ENCODE data around the gene SUPT3H. TPM values are rescaled to one million over a fixed set of nuclear protein-coding genes. Genes with fewer than 3 reads are reported as not detected.

The SUPT3H gene
- total RNA-seq, 3 donors from 2014 or later, result 3.0 to 8.1 (median 3.5) TPM

- DNase-seq (no peak), ATAC-seq (no peak)
- Histone ChIP-seq H3K36me3 (ENCODE audit: low read depth) (no peaks in the 10 kb centered on the region), H3K4me3 (no peak overlapping the region), H3K4me1 (ENCODE audit: low read depth) (no peaks in the 10 kb centered on the region), H3K9me3 (peaks cover 13% of the 10 kb centered on the region)
- intact Hi-C loops (cut with DNase I, micrococcal nuclease), result no loop called here
- no peak for TF ChIP-seq CTCF (IDR thresholded peaks at IDR 0.05)
Measured at GRCh38 chr6:45206793-45207492, 170.8 kb downstream of the SUPT3H start.

GRCh38 chr6:45201484-45201883 is 176.2 kb downstream of the SUPT3H start:
- ATAC-seq (no peak), DNase-seq (no peak)
- Histone ChIP-seq H3K9me3 (no peaks in the 10 kb centered on the region), H3K4me3 (no peak overlapping the region), H3K4me1 (ENCODE audit: low read depth) (peaks cover 5% of the 10 kb centered on the region), H3K36me3 (ENCODE audit: low read depth) (no peaks in the 10 kb centered on the region)
- intact Hi-C loops (cut with DNase I, micrococcal nuclease), result no loop called here
- TF ChIP-seq CTCF (IDR thresholded peaks at IDR 0.05), result no peak

GRCh38 chr6:45200510-45200909 is 177.2 kb downstream of the SUPT3H start:
- H3K4me3 ChIP-seq, result no peak overlapping the region
- H3K4me1 ChIP-seq (ENCODE audit: low read depth), result peaks cover 5% of the 10 kb centered on the region
- TF ChIP-seq CTCF (IDR thresholded peaks at IDR 0.05), result no peak
- no peaks in the 10 kb centered on the region for H3K36me3 ChIP-seq (ENCODE audit: low read depth)
- ATAC-seq, result no peak
- no peaks in the 10 kb centered on the region for H3K9me3 ChIP-seq
- no peak for DNase-seq
- intact Hi-C loops (cut with DNase I, micrococcal nuclease), result no loop called here

- no peak for TF ChIP-seq CTCF (IDR thresholded peaks at IDR 0.05)
- DNase-seq (no peak), ATAC-seq (no peak)
- Histone ChIP-seq H3K4me3 (no peak overlapping the region), H3K36me3 (ENCODE audit: low read depth) (no peaks in the 10 kb centered on the region), H3K4me1 (ENCODE audit: low read depth) (peaks cover 5% of the 10 kb centered on the region), H3K9me3 (no peaks in the 10 kb centered on the region)
- intact Hi-C loops (cut with DNase I, micrococcal nuclease), result no loop called here
Measured at GRCh38 chr6:45199554-45199953, 178.2 kb downstream of the SUPT3H start.

- TF ChIP-seq CTCF (IDR thresholded peaks at IDR 0.05), result no peak
- Histone ChIP-seq H3K4me1 (ENCODE audit: low read depth) (peaks cover 5% of the 10 kb centered on the region), H3K36me3 (ENCODE audit: low read depth) (no peaks in the 10 kb centered on the region), H3K4me3 (no peak overlapping the region), H3K9me3 (no peaks in the 10 kb centered on the region)
- ATAC-seq (no peak), DNase-seq (no peak)
- intact Hi-C loops (cut with DNase I, micrococcal nuclease), result no loop called here
Measured at GRCh38 chr6:45196121-45196520, 181.6 kb downstream of the SUPT3H start.

- H3K4me3 ChIP-seq, result no peak overlapping the region
- DNase-seq (no peak), ATAC-seq (no peak)
- TF ChIP-seq CTCF (IDR thresholded peaks at IDR 0.05), result no peak
- H3K4me1 ChIP-seq (ENCODE audit: low read depth), result peaks cover 5% of the 10 kb centered on the region
- intact Hi-C loops (cut with DNase I, micrococcal nuclease), result no loop called here
- no peaks in the 10 kb centered on the region for H3K36me3 ChIP-seq (ENCODE audit: low read depth)
- no peaks in the 10 kb centered on the region for H3K9me3 ChIP-seq
Measured at GRCh38 chr6:45195137-45195536, 182.6 kb downstream of the SUPT3H start.

All from mucosa of descending colon (tissue), 3 donors.